Colonic mucosa (tissue), 4 donors: Measurements from ENCODE around the gene TTLL6. TPM values are rescaled to one million over a fixed set of nuclear protein-coding genes. Genes with fewer than 3 reads are reported as not detected.

Experiments
- DNase-seq: peaks from one replicate; pipeline ENCODE4 v3.0.0-alpha.2; 2020
- H3K27ac ChIP-seq: fragments of 200-600 bp; one replicate; pipeline ENCODE4 v1.8.0; 2021
- H3K27me3 ChIP-seq: fragments of 200-600 bp; one replicate; pipeline ENCODE4 v1.8.0; 2021
- H3K36me3 ChIP-seq: fragments of 200-600 bp; one replicate; pipeline ENCODE4 v1.8.0; 2021
- H3K4me1 ChIP-seq: fragments of 200-600 bp; one replicate; pipeline ENCODE4 v1.8.0; 2021; ENCODE audit warnings: mild to moderate bottlenecking
- H3K4me3 ChIP-seq: fragments of 200-600 bp; one replicate; pipeline ENCODE4 v1.8.0; 2021
- H3K9ac ChIP-seq, 2 donors: one replicate each; pipeline ENCODE4 v1.7.0; 2013; ENCODE audit warnings: control low read depth in 2 of 2, low read depth in 2 of 2, low read length in 2 of 2
- H3K9me3 ChIP-seq: fragments of 200-600 bp; one replicate; pipeline ENCODE4 v1.8.0; 2021
- CTCF ChIP-seq: fragments of 200-600 bp; IDR thresholded peaks from one replicate; pipeline ENCODE4 v1.8.0; 2022; ENCODE audit warnings: antibody characterized with exemption, mild to moderate bottlenecking
- intact Hi-C: fragments of 100-400 bp; cut with DNase I; formaldehyde crosslinking; loops from one replicate; pipeline ENCODE4 v1.14.1; 2022
- total RNA-seq, 2 donors: library from RNA; stranded (reverse); fragmentation: NEBNext Ultra II Directional in 1 of 2; extraction: Animal tissue kit (Norgen Biotek cat#: 25700) in 1 of 2; gene quantifications; one replicate each; pipeline ENCODE4 v1.2.1, GENCODE V29; 2021
- donor health status: healthy.
- donor health status: DM: no; HTN: no; CAD: no.
- donor health status: DM: no; HTN: no; CAD: no.

Gene TTLL6
- total RNA-seq, 2 donors from 2014 or later, result 8.2 to 18.7 TPM

- no peaks in the 10 kb centered on the region for H3K9me3 ChIP-seq
- H3K27ac ChIP-seq, result no peak overlapping the region
- no peak overlapping the region for H3K4me3 ChIP-seq
- H3K27me3 ChIP-seq, result peaks cover 39% of the 10 kb centered on the region
- DNase-seq, result peak; percentile 69
- H3K4me1 ChIP-seq, result no peaks in the 10 kb centered on the region
- TF ChIP-seq CTCF, result no peak
- H3K36me3 ChIP-seq, result no peaks in the 10 kb centered on the region
- no peak overlapping the region for H3K9ac ChIP-seq
- intact Hi-C loops, result no loop called here
Observed at GRCh38 chr17:48735062-48735351, 82.0 kb downstream of the TTLL6 start.

- no peak overlapping the region for H3K27ac ChIP-seq
- intact Hi-C loops, result no loop called here
Observed at GRCh38 chr17:48734333-48735061, 82.5 kb downstream of the TTLL6 start.

DNA sequence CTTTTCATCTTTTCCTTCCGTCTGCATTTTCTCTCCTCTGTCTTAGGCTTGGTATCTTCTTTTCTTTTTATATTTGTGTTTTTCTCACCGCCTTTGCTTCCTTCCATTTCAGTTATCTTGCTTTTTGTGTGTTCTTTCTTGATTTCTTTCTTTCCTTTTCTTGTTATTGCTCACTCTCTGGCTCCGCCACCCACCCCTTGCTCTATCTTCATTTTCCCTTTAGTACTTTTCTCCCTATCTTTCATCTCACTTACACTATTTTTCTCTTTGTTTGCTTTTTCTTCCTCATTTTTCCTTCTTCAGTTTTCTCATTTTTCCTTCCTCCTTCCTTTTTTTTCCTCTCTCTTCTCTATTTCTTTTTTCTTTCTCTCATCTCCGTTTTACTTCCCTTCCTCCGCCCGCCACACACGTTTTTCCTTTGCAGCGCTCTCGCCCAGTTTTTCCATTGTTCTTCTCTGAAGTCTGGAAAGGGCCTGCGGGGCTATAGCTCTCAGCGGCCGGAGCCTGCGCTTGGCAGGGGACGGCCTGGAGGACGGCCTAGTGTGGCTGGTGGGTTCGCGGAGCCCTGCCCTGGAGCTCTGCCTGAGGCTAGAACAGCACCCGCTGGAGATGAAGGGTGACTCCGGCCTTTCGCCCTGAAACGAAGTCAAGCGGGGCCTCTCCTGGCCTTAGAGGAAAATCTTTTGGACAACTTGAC lies 83.2 kb downstream of the TTLL6 start:
- no peak for TF ChIP-seq CTCF
- Histone ChIP-seq H3K4me1 (no peaks in the 10 kb centered on the region), H3K9ac (no peak overlapping the region), H3K4me3 (no peak overlapping the region), H3K36me3 (no peaks in the 10 kb centered on the region), H3K27me3 (peaks cover 34% of the 10 kb centered on the region), H3K27ac (no peak overlapping the region), H3K9me3 (no peaks in the 10 kb centered on the region)
- no peak for DNase-seq
- intact Hi-C loops, result no loop called here

More at GRCh38 chr17:48734333-48735061, 82.5 kb downstream of the TTLL6 start:
- Histone ChIP-seq H3K4me1 (no peaks in the 10 kb centered on the region), H3K9ac (no peak overlapping the region), H3K4me3 (no peak overlapping the region), H3K9me3 (no peaks in the 10 kb centered on the region), H3K36me3 (no peaks in the 10 kb centered on the region), H3K27me3 (peaks cover 35% of the 10 kb centered on the region)
- TF ChIP-seq CTCF, result no peak
- no peak for DNase-seq

DNA sequence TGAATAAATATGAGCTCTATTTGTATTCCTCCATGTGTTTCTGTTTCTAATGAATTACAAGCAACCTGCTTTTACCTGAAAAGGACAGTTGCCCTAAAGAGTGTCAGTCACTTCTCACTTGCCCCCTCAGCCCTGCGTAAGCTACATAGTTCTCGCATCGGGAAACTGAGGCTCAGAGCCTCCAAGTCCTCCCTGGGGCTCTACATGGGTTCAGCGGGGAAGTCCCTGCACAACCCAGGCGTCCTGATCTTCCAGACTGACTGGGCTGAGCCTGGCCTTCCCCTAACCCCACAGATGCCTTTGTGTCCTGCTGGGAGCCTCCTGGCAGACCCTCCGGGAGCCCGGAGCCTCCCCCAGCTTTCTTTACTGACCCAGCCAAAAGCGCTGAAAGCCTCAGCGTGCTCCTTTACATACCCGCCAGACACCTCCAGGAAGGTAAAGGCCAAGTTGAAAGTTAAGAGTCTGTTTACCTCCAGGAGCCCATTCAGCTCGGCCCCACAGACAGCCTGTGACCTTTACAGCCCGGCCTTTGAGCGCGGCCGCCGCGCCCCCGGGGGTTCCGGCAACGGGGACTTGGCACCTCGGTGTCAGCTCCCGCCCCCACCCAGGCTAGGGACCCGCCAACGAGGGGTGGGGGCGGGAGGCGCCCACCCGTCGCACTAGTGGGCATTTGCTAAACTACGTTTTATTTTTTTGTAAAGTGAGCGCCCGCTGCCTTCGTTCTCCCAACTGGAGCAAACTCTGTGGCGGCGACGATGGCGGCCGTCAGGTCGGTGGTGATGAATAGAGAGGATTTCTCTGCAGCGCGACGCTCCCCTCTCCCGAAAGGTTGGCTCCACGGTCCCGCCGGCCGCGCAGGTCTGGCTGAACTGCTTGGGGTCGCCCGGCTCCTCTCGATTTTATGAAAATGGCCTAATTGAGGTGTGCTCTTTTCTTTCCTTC lies 84.1 kb downstream of the TTLL6 start:
- intact Hi-C loops, result no loop called here
- Histone ChIP-seq H3K4me3 (no peak overlapping the region), H3K9me3 (no peaks in the 10 kb centered on the region), H3K36me3 (no peaks in the 10 kb centered on the region), H3K9ac (no peak overlapping the region), H3K4me1 (no peaks in the 10 kb centered on the region), H3K27me3 (peaks cover 31% of the 10 kb centered on the region), H3K27ac (no peak overlapping the region)
- no peak for TF ChIP-seq CTCF
- DNase-seq, result peak; percentile 70

GRCh38 chr17:48731355-48731754 lies 85.7 kb downstream of the TTLL6 start:
- Histone ChIP-seq H3K27me3 (peaks cover 37% of the 10 kb centered on the region), H3K36me3 (no peaks in the 10 kb centered on the region), H3K9ac (no peak overlapping the region), H3K9me3 (no peaks in the 10 kb centered on the region), H3K4me3 (no peak overlapping the region), H3K27ac (no peak overlapping the region), H3K4me1 (no peaks in the 10 kb centered on the region)
- no peak for TF ChIP-seq CTCF
- intact Hi-C loops, result no loop called here
- no peak for DNase-seq
